Measurements from ENCODE around the gene S100PBP. TPM values are rescaled to one million over a fixed set of nuclear protein-coding genes. Genes with fewer than 3 reads are reported as not detected.

S100PBP gene
- total and polyA plus RNA-seq, 2 of the 4 experiments (the other 2 are of a cell fraction): 13.9 to 20.3 TPM

GRCh38 chr1:32811265-32811664 lies 6.2 kb upstream of the S100PBP start:
- no peak overlapping the region for H2BK15ac ChIP-seq (ENCODE audit: low read depth, low read length)
- no peak overlapping the region for H4K5ac ChIP-seq (ENCODE audit: low read depth, low read length)
- peaks cover 33 to 80% of the 10 kb centered on the region in 2 experiments for H3K79me1 ChIP-seq (ENCODE audit: low read depth in 1 of 2, low read length in 2 of 2)
- no peak overlapping the region for H4K91ac ChIP-seq (ENCODE audit: insufficient read depth, low read depth, low read length)
- H2BK120ac ChIP-seq (ENCODE audit: low read depth, low read length): no peak overlapping the region
- no peak overlapping the region for H4K8ac ChIP-seq (ENCODE audit: low read depth in 2 of 2, low read length in 2 of 2)
- no peaks in the 10 kb centered on the region for H3K9me3 ChIP-seq (ENCODE audit: control insufficient read depth, insufficient read depth, low read length)
- H3K4me2 ChIP-seq (ENCODE audit: low read depth, low read length): no peak overlapping the region
- dilution Hi-C loops (cut with HindIII; ENCODE audit: low sequenced_read_pairs, unreplicated experiment) (no loop called here), intact Hi-C loops (cut with micrococcal nuclease) (no loop called here), in situ Hi-C loops (cut with MboI; ENCODE audit: low sequenced_read_pairs) (no loop called here)
- ChIA-PET CTCF (interaction anchor here (0.6 kb wide), 1 partner anchor 75 kb away, joined by 3 read pairs; no protein-coding TSS in a partner anchor), POLR2A (ENCODE audit: unreplicated experiment) (no interaction called here)
- H3K27ac ChIP-seq (ENCODE audit: insufficient read depth, low read length): no peak overlapping the region
- H2BK20ac ChIP-seq (ENCODE audit: low read depth, low read length): no peak overlapping the region
- H4K20me1 ChIP-seq (ENCODE audit: insufficient read depth, low read length): peaks cover 61% of the 10 kb centered on the region
- H3K9ac ChIP-seq (ENCODE audit: low read depth, low read length): no peak overlapping the region
- H3K4ac ChIP-seq (ENCODE audit: low read depth, low read length): no peak overlapping the region
- no TSS peak for BruUV-seq (replicated peaks)
- H3K36me3 ChIP-seq (ENCODE audit: control insufficient read depth, insufficient read depth, low read length): peaks cover 31% of the 10 kb centered on the region
- H3K4me1 ChIP-seq (ENCODE audit: control insufficient read depth, insufficient read depth, low read length): peaks cover 5% of the 10 kb centered on the region
- DNase-seq (no peak), ATAC-seq (ENCODE audit: low read depth) (no peak)
- WGBS, 2 experiments (ENCODE audit: extremely low coverage in 2 of 2, insufficient read length in 1 of 2): 58% methylated on average over 2 of the region's 9 CpGs; no CpG with 5 or more reads in 1 of the 2 experiments
- H2AFZ ChIP-seq (replicated peaks; ENCODE audit: low read length, poor library complexity): no peak overlapping the region
- H3K4me3 ChIP-seq (ENCODE audit: insufficient read depth, low read depth, low read length): no peak overlapping the region
- no peaks in the 10 kb centered on the region for H3K27me3 ChIP-seq (ENCODE audit: control insufficient read depth, insufficient read depth, low read length)
- H2AK5ac ChIP-seq (ENCODE audit: low read depth, low read length): no peak overlapping the region
- no peak overlapping the region for H3K18ac ChIP-seq (ENCODE audit: low read depth, low read length)
- H3K23ac ChIP-seq (ENCODE audit: low read depth, low read length): no peak overlapping the region
- H2AK9ac ChIP-seq (replicated peaks; ENCODE audit: low read depth, low read length, poor library complexity): no peak overlapping the region
- no peak overlapping the region for H2BK5ac ChIP-seq (ENCODE audit: low read depth, low read length, poor library complexity, severe bottlenecking)
- TF ChIP-seq RCOR1 (IDR thresholded peaks at IDR 0.05; ENCODE audit: insufficient replicate concordance, low read length) (no peak), SMC3 (IDR thresholded peaks at IDR 0.05; ENCODE audit: low read depth, low read length) (no peak), RFX5 (IDR thresholded peaks at IDR 0.05; ENCODE audit: low read depth, low read length) (no peak), FOS (IDR thresholded peaks at IDR 0.05; ENCODE audit: low read depth, low read length) (no peak), POLR2A (IDR thresholded peaks at IDR 0.05; ENCODE audit: low read depth, low read length) (no peak), ELK1 (IDR thresholded peaks at IDR 0.05; ENCODE audit: borderline replicate concordance, low read depth, low read length) (no peak), MAFK (IDR thresholded peaks at IDR 0.05; ENCODE audit: low read depth, low read length) (no peak), CTCF (conservative IDR thresholded peaks at IDR 0.05; ENCODE audit: low read depth, low read length) (no peak)
- peaks cover 11% of the 10 kb centered on the region for H3K9me1 ChIP-seq (ENCODE audit: insufficient read depth, low read length)
- H3K56ac ChIP-seq (ENCODE audit: extremely low read depth, insufficient read depth, low read length): no peak overlapping the region
- H3K14ac ChIP-seq (replicated peaks; ENCODE audit: low read depth, low read length): no peak overlapping the region
